GM12872 (cell line): ENCODE results near the gene MEIKIN.

Experiments used
- CTCF ChIP-seq: IDR thresholded peaks from 3 replicates; pipeline ENCODE4 v1.5.1; 2011; ENCODE audit warnings: low read depth, mild to moderate bottlenecking, low read length, moderate library complexity; ENCODE audit not compliant: insufficient read depth

The MEIKIN gene

GRCh38 chr5:131883984-131884383, 61.5 kb downstream of the MEIKIN start:
- TF ChIP-seq CTCF: no peak

DNA sequence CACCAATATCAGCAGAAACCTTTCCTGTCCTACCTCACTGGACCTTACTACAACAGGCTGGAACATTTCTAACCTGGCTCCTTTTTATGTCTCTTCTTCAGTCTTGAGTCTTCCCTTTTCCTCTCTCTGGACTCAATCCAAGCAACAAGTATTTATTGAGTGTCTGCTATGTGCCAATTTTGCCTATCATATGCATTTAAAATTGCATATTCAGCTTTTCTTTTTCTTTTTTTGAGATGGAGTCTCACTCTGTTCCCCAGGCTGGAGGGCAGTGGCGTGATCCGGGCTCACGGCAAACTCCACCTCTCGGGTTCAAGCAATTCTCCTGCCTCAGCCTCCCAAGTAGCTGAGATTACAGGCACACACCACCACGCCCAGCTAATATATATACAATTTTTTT, 65.8 kb downstream of the MEIKIN start:
- TF ChIP-seq CTCF: no peak

- TF ChIP-seq CTCF: no peak
These were observed 67.6 kb downstream of the MEIKIN start for GRCh38 chr5:131877873-131878272.

GRCh38 chr5:131867524-131867923, 77.9 kb downstream of the MEIKIN start:
- no peak for TF ChIP-seq CTCF

- TF ChIP-seq CTCF: no peak
These were observed 81.8 kb downstream of the MEIKIN start for GRCh38 chr5:131863700-131864099.

GRCh38 chr5:131857388-131857787, 88.1 kb downstream of the MEIKIN start:
- TF ChIP-seq CTCF: no peak

DNA sequence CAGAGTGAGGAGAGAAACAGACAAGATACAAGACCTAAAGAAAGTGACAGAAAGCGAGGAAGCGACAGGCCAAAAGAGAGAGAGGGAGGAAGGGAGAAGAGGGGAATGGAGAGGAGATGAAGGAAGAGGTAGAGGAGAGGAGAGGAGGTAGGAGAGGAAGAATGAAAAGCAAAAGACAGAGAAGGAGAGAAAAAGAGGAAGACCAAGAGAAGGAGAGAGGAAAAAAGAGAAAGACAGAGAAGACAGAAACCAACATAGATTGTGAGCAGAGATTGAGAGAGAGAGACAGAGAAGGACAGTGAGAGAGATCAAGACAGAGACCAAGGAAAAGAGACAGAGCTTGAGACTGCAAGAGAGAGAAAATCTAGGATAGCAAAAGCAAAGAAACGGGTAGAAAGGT, 90.0 kb downstream of the MEIKIN start:
- no peak for TF ChIP-seq CTCF

GRCh38 chr5:131854134-131854533, 91.3 kb downstream of the MEIKIN start:
- TF ChIP-seq CTCF: no peak
